Liver (tissue), 9 donors: ENCODE results near the gene STAT1. TPM values are rescaled to one million over a fixed set of nuclear protein-coding genes. Genes with fewer than 3 reads are reported as not detected.

Source experiments
- DNase-seq: peaks from one replicate; pipeline ENCODE4 v3.0.0-alpha.2; 2017; ENCODE audit warnings: low spot score
- H3K27ac ChIP-seq, 2 donors: one replicate each; pipeline ENCODE4 v1.7.0; 2013; ENCODE audit warnings: inconsistent platforms in 2 of 2, low read length in 2 of 2, control low read depth in 1 of 2, low read depth in 1 of 2, mild to moderate bottlenecking in 1 of 2
- H3K27me3 ChIP-seq, 4 donors: one replicate each; pipeline versions ENCODE4 v1.6.1 to v1.7.0; 2013; ENCODE audit warnings: low read length in 3 of 4, inconsistent platforms in 1 of 4, mild to moderate bottlenecking in 1 of 4, moderate library complexity in 1 of 4; ENCODE audit not compliant: control insufficient read depth in 4 of 4, insufficient read depth in 4 of 4
- H3K36me3 ChIP-seq, 4 donors: one replicate each; pipeline versions ENCODE4 v1.6.1 to v1.7.0; 2013; ENCODE audit warnings: low read length in 3 of 4, mild to moderate bottlenecking in 3 of 4, low read depth in 1 of 4, moderate library complexity in 1 of 4; ENCODE audit not compliant: control insufficient read depth in 4 of 4, insufficient read depth in 3 of 4
- H3K4me1 ChIP-seq, 4 donors: one replicate each; pipeline versions ENCODE4 v1.6.1 to v1.7.0; 2013; ENCODE audit warnings: low read length in 3 of 4, mild to moderate bottlenecking in 3 of 4, moderate library complexity in 1 of 4; ENCODE audit not compliant: control insufficient read depth in 4 of 4, insufficient read depth in 4 of 4
- H3K4me3 ChIP-seq, 3 donors: one replicate each; pipeline versions ENCODE4 v1.6.1 to v1.7.0; 2013; ENCODE audit warnings: low read length in 3 of 3, control low read depth in 1 of 3, low read depth in 1 of 3, mild to moderate bottlenecking in 1 of 3
- H3K9ac ChIP-seq, 2 donors: one replicate each; pipeline ENCODE4 v1.7.0; 2013; ENCODE audit warnings: low read length in 2 of 2, mild to moderate bottlenecking in 2 of 2, moderate library complexity in 2 of 2, control low read depth in 1 of 2, low read depth in 1 of 2
- H3K9me3 ChIP-seq, 4 donors: one replicate each; pipeline versions ENCODE4 v1.6.1 to v1.7.0; 2013; ENCODE audit warnings: low read length in 3 of 4; ENCODE audit not compliant: control insufficient read depth in 4 of 4
- CTCF ChIP-seq: fragments of 150-350 bp; IDR thresholded peaks from 2 replicates; pipeline ENCODE4 v1.5.1; 2017; ENCODE audit warnings: improper control_type of control experiment, low read depth, low read length; ENCODE audit not compliant: missing input control
- EGR1 ChIP-seq, 2 donors: IDR thresholded peaks; 2 replicates each; pipeline ENCODE4 v1.6.1; 2016 to 2018; ENCODE audit warnings: antibody characterized with exemption in 2 of 2, low read depth in 2 of 2
- FOXA1 ChIP-seq: IDR thresholded peaks from 2 replicates; pipeline ENCODE4 v1.6.1; 2016; ENCODE audit warnings: antibody characterized with exemption
- FOXA2 ChIP-seq: IDR thresholded peaks from 2 replicates; pipeline ENCODE4 v1.6.1; 2016; ENCODE audit warnings: antibody characterized with exemption
- HNF4A ChIP-seq, 2 donors: conservative IDR thresholded peaks; 2 replicates each; pipeline ENCODE4 v1.6.1; 2016; ENCODE audit warnings: antibody characterized with exemption in 2 of 2, mild to moderate bottlenecking in 2 of 2
- HNF4G ChIP-seq: IDR thresholded peaks from 2 replicates; pipeline ENCODE4 v1.6.1; 2016; ENCODE audit warnings: antibody characterized with exemption
- JUND ChIP-seq, 2 donors: IDR thresholded peaks; 2 replicates each; pipeline ENCODE4 v1.6.1; 2016; ENCODE audit warnings: antibody characterized with exemption in 2 of 2
- NR2F2 ChIP-seq: IDR thresholded peaks from 2 replicates; pipeline ENCODE4 v1.6.1; 2016; ENCODE audit warnings: antibody characterized with exemption
- RAD21 ChIP-seq, 2 donors: IDR thresholded peaks; 2 replicates each; pipeline ENCODE4 v1.6.1; 2016; ENCODE audit warnings: antibody characterized with exemption in 2 of 2, mild to moderate bottlenecking in 2 of 2
- REST ChIP-seq: IDR thresholded peaks from 2 replicates; pipeline ENCODE4 v1.6.1; 2016; ENCODE audit warnings: antibody characterized with exemption, mild to moderate bottlenecking
- RXRA ChIP-seq, 2 donors: IDR thresholded peaks; 2 replicates each; pipeline ENCODE4 v1.6.1; 2017 to 2018; ENCODE audit warnings: antibody characterized with exemption in 2 of 2, mild to moderate bottlenecking in 1 of 2
- SP1 ChIP-seq: IDR thresholded peaks from 2 replicates; pipeline ENCODE4 v1.6.1; 2018; ENCODE audit warnings: antibody characterized with exemption, mild to moderate bottlenecking
- TAF1 ChIP-seq: conservative IDR thresholded peaks from 2 replicates; pipeline ENCODE4 v1.6.1; 2016; ENCODE audit warnings: antibody characterized with exemption, mild to moderate bottlenecking
- YY1 ChIP-seq: IDR thresholded peaks from 2 replicates; pipeline ENCODE4 v1.6.1; 2016; ENCODE audit warnings: antibody characterized with exemption, mild to moderate bottlenecking
- ZBTB33 ChIP-seq: IDR thresholded peaks from 2 replicates; pipeline ENCODE4 v1.6.1; 2016; ENCODE audit warnings: antibody characterized with exemption
- WGBS: extraction: QIAGEN DNeasy Blood & Tissue Kit; methylation state at CpG from one replicate; pipeline ENCODE4 v1.1.7; 2013; 5-methylcytosine and 5-hydroxymethylcytosine counted together
- polyA plus RNA-seq, 2 donors: library from polyadenylated mRNA; stranded (reverse) in 1 of 2; unstranded in 1 of 2; fragments of 200-250 nt in 1 of 2; fragments of >200 nt in 1 of 2; fragmentation: Nextera tagmentation in 1 of 2; extraction: Ambion mirVana in 1 of 2; gene quantifications; one replicate each; pipeline versions ENCODE4 v1.2.1 to v1.2.3, GENCODE V29; 2013 to 2015
- total RNA-seq, 2 donors: library from RNA; depleted of rRNA; stranded (reverse); fragments of >200 nt; gene quantifications; one replicate each; pipeline ENCODE4 v1.2.3, GENCODE V29; 2014
- donor health status: healthy.
- donor health status: healthy.
- donor health status: healthy.
- donor health status: healthy.
- donor health status: healthy.

The STAT1 gene
- total and polyA plus RNA-seq, 4 donors, result 26.2 to 78.7 (median 45.6) TPM

- TF ChIP-seq ZBTB33, result no peak
- TF ChIP-seq FOXA1, result no peak
- no peak for TF ChIP-seq TAF1
- TF ChIP-seq HNF4G, result no peak
These were observed 22.4 kb upstream of the STAT1 start (continued) for GRCh38 chr2:191036363-191036762.

GRCh38 chr2:191032588-191033429 lies 18.8 kb upstream of the STAT1 start:
- Histone ChIP-seq H3K9ac (no peak overlapping the region), H3K36me3 (peaks cover 0 to 5% (median 0%) of the 10 kb centered on the region in 4 donors), H3K27ac (no peak overlapping the region), H3K4me1 (peaks cover 0 to 13% (median 4%) of the 10 kb centered on the region in 4 donors), H3K4me3 (no peak overlapping the region), H3K27me3 (no peaks in the 10 kb centered on the region), H3K9me3 (no peaks in the 10 kb centered on the region)
- TF ChIP-seq JUND (IDR thresholded peaks at IDR 0.05) (no peak), TAF1 (no peak), CTCF (no peak), FOXA2 (no peak), NR2F2 (no peak), HNF4A (conservative IDR thresholded peaks at IDR 0.05) (no peak), HNF4G (no peak), EGR1 (IDR thresholded peaks at IDR 0.05; ENCODE audit: low read depth in 2 of 2) (no peak), ZBTB33 (no peak), RAD21 (IDR thresholded peaks at IDR 0.05) (no peak), FOXA1 (no peak), SP1 (no peak), RXRA (IDR thresholded peaks at IDR 0.05) (no peak), REST (no peak), YY1 (no peak)
- 85% methylated on average over 8 of the region's 8 CpGs for WGBS
- DNase-seq, result no peak
